Activated T-helper 1 cell treated with anti-CD3 and anti-CD28 coated beads, Interleukin-2, amount 50 U/mL, for 16 hours (primary cell): ENCODE data around the gene DENND2D.
"Not testable (repeated sequence)": the region's sequence is repeated elsewhere in the genome, so short reads cannot be mapped to it uniquely, and the experiment has no call there.

Source experiments
- DNase-seq, 2 donors: peaks; one replicate each; pipeline ENCODE4 v3.0.0-alpha.2; 2020; ENCODE audit warnings: low read depth in 1 of 2, low spot score in 1 of 2

The DENND2D gene

GRCh38 chr1:111221633-111222291 lies 21.3 kb upstream of the DENND2D start:
- DNase-seq, result no peak

- no peak for DNase-seq
Observed at GRCh38 chr1:111221276-111221632, 20.8 kb upstream of the DENND2D start.

GRCh38 chr1:111220302-111220890 lies 19.9 kb upstream of the DENND2D start:
- no peak for DNase-seq

DNA sequence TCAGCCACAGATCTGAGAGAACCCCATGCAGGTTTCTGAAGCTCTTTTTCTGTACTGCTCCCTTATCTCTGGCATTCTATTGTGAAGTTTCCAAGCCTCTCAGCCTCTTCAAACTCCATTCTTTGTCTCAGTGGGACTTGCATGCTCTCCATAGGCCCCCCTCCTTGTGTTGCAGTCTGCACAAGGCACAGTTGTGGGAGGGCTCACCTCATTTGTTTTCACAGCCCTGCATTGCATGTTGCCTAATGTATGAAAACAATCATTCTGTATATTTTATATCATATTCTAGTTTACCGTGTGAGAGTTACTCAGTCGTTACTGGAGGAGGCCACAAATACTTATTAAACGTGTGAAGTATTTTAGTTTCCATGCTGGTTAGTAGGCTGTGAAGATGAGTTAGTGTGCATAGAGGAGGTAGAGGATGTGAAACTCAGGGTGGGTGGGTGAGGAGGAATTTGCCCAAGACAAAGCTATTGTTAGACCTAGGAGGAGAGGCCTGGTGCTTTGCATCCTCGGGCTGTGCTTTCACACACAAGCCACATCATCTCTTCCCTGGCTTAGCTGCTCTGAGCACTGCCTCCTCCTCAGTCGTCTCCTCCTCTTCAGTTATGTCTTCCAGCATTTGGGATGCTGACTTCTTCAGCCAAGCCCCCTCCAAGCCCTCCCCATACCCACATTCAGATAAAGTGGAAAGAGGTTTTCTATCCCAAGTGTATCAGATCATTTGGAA lies 19.3 kb upstream of the DENND2D start:
- DNase-seq, result no peak

DNA sequence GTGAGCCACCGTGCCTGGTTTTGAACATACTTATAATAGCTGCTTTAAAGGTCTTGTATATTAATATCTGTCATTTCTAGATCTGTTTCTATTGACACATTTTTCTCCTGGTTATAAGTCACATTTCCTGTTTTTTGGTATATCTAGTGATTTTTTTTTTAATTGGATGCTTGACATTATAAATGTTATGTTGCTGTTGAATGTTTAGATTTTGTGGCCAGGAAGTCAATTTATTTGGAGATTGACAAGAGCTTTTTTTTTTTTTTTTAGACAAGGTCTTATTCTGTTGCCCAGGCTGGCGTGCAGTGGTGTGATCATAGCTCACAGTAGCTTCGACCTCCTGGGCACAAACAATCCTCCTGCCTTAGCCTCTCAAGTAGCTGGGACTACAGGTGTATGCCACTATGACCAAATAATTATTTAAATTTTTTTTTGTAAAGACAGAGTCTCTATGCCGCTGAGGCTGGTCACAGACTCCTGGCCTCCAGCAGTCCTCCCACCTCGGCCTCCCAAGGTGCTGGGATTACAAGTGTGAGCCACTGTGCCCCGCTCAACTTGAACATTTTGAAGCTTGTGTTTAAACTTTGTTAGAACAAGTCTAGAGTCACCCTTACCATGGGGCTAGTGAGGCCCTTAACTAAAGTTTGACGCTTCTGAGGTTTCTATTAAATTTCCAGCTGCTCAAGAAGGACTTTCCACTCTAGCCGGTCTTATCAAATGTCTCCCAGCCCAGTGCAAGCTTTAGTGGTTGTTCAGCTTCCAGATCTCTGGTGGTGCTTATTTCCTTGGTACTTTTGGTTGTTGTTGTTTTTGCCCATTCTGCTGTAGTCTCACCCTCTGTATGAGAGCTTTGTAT lies 18.5 kb upstream of the DENND2D start:
- no peak for DNase-seq

GRCh38 chr1:111217183-111217910 lies 16.9 kb upstream of the DENND2D start:
- DNase-seq, result no peak

- no peak for DNase-seq
Observed at GRCh38 chr1:111216751-111217150, 16.3 kb upstream of the DENND2D start.

DNA sequence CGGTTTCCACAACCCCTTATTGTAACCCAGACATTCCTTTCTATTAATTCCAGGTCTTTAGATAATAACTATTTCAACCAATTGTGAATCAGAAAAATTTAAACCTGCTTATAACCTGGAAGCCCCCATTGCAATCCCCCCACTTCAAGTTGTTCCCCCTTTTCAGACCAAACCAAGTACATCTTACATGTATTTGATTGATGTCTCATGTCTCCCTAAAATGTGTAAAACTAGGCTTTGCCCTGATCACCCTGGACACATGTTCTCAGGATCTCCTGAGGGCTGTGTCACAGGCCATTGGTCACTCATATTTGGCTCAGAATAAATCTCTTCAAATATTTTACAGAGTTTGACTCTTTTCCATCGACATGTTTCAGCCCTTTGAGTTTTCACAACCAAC lies 14.8 kb upstream of the DENND2D start:
- not testable (repeated sequence) for DNase-seq

DNA sequence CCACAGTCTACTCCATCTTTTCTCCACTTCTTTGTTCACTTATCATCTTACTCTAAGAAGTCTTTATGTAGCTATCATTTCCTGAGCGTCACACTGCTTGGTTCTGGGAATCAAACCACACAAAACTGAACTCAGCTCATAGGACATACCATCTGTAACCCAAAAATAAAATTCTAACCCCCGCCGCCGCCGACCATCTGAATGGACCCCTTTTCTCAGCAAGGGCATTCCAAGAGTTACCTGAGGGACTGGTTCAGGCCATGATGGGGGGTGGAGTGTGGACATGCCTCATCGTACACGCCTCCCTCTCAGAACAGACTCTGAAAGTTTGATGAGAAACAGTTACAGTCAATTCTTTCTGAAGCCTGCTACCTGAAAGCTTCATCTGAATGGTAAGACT lies 14.4 kb upstream of the DENND2D start:
- DNase-seq, result no peak

DNA sequence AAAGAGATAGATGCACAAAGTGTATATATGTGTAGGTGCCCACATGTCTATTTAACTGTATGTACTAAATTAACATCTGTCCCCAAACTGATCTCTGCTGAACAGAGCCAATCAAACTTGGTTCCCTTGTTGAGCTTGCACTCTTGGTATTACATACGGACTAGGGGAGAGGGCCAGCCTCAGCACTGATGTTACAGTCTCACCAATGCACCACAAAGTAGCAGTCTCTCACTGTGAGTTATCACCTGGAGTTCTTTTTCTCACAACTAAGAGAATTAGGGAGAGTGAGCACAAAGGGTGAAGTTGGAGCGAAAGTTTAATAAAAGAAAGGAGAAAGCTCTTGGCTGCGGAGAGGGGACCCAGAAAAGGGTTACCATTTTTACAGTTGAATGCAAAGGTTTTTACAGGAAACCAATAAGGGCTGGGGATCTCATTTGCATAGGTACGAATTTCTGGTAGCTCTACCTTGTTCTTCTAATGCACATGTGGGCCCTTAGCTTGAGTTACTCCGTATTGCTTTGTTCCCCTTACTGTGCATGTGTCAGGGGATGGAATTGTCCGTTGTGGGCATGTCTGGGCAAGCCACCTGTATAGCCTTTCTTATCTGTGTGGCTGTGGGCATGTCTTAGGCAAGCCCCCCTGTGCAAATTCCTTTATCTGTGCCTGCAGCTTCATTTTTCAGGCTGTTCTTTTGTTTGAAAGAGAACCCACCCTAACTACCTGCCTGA lies 13.8 kb upstream of the DENND2D start:
- no peak for DNase-seq

DNA sequence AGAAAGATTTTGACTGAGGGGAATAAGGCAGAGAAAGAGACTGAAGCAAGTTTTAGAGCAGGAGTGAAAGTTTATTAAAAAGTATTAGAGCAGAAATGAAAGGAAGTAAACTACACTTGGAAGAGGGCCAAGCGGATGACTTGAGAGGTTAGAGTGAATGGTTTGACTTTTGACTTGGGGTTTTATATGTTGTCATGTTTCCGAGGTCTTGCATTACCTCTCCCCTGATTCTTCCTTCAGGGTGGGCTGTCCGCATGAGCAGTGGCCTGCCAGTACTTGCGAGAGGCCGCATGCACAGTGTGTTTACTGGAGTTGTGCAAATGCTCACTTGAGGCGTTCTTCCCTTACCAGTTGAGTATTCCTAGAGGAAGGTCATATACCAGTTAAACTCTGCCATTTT lies 13.0 kb upstream of the DENND2D start:
- no peak for DNase-seq

DNA sequence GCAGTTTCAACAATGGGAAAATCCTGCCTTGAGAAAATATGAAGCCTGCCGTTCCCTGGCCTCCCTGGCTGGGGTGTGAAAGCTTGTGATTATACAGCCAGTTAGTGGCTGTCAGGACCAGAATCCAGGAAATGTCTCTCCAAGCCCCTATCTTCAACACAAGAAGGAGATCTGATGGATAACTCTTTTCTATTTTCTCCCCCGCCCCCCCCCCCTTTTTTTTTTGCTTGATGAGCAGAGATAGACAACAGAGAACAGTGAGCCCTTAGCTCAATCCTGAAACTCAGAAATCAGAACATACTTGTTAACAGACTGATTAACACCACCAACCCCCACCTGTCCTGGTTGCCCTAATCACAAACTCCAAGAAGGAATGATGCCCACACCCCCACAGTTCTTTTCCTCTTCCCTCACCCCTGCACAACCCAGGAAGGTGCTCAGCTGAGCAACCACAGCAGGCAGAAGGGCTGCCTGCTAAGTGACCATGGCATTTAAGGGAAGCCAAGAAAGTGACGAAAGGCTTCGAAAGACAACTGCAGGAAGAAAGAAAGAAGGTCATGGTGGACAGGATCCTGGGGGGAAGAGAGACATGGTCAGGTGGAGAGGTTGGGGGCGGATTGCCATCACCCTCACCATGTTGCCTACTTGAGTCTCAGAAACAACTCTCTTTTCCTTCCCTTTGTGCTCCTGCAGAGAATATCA lies 12.3 kb upstream of the DENND2D start:
- no peak for DNase-seq

GRCh38 chr1:111211921-111212320 lies 11.5 kb upstream of the DENND2D start:
- no peak for DNase-seq

DNA sequence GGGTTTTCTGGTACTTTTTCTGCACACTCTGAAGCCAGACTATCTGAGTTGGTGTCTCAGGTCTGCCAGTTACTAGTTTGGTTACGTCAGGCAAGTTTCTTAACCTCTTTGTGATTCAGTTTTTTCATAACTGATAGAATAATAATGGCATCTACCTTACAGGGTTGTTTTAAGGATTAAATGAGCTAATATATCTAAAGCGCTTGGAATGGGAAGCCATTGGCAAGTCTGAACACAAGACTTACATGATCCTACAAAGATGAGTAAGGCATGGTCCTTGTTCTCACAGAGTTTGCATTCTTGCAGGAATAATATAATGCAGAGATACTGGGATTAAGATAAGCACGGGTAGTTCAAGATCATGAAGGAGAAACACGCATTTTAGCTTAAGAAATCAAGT lies 9.2 kb upstream of the DENND2D start:
- no peak for DNase-seq

DNA sequence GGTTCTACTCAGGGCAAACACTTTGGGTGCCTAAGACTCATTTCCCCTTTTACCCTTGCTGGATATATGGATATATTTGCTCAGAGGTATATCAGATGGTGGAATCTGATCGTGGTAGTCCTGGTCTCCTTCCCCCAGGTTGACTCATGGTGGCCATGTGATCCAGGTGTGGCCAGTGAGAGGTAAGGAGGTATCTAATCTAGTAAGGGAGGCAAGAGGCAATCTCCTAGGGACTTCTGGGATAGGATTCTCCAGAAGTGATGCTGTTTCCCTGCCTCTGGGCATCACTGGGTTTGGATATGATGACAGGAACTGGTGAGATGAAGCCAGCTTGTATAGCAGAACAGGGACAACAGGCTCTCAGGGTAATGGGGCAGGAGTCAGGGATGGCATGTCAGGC lies 8.5 kb upstream of the DENND2D start:
- no peak for DNase-seq

- no peak for DNase-seq
Observed at GRCh38 chr1:111205714-111206050, 5.2 kb upstream of the DENND2D start.

GRCh38 chr1:111204983-111205713 lies 4.7 kb upstream of the DENND2D start:
- no peak for DNase-seq

DNA sequence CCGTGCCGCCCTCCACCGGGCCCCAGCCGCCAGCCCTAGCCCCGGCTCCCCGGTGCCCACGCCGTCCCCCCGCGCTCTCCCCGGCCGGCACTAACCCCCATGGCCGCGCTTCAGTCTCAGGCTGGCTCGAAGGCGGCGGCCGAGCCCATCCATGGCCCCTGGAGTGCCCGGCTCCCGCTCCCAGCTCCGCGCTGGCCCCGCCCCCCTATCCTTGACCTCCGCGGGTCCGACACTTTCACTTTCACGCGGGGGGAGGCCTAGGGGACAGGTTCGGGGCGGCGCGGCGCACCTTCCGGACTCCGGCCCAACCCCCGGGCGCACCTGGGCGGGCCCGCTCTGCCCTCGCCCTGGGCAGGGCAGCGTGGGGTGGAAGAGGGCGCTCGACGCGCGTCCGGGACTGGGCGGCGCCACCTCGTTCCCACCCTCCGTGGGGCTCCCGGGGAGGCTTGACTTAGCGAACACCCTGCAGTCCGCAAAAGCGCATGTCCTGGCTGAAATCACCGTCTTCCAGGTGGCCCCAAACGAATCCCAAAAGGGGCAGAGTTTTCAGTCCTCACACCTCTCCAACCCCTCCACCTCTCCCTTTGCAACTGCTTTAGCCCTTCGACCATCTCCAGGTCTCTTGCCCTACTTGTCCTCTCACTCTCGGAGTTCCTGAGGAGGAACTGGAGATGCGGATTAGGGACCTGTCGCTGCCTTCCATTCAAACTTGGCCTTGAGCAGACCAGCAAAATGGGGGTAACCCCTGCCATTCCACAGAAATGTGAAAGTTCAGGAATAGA lies 3.9 kb upstream of the DENND2D start:
- DNase-seq, result peak; percentile 53 to 62
